Fibroblast of lung (primary cell): ENCODE measurements around the gene RPS6KA6. TPM values are rescaled to one million over a fixed set of nuclear protein-coding genes. Genes with fewer than 3 reads are reported as not detected.

Source experiments
- DNase-seq, 2 donors: peaks; one replicate each; pipeline versions ENCODE4 v3.0.0 to v3.0.0-alpha.2; 2010; ENCODE audit warnings: low read depth in 2 of 2
- H2AFZ ChIP-seq: 2 replicates; pipeline ENCODE4 v1.5.1; 2012; ENCODE audit warnings: low read length, control low read depth, inconsistent platforms
- H3K27ac ChIP-seq: 2 replicates; pipeline ENCODE4 v1.5.1; 2011; ENCODE audit warnings: low read length, control low read depth; ENCODE audit not compliant: insufficient read depth
- H3K27me3 ChIP-seq: 2 replicates; pipeline ENCODE4 v1.5.1; 2011; ENCODE audit warnings: mild to moderate bottlenecking, low read length; ENCODE audit not compliant: control insufficient read depth, insufficient read depth
- H3K36me3 ChIP-seq: 2 replicates; pipeline ENCODE4 v1.5.1; 2011; ENCODE audit warnings: low read length; ENCODE audit not compliant: control insufficient read depth, insufficient read depth
- H3K4me1 ChIP-seq: 2 replicates; pipeline ENCODE4 v1.5.1; 2011; ENCODE audit warnings: low read length; ENCODE audit not compliant: control insufficient read depth, insufficient read depth; ENCODE audit errors: extremely low read depth
- H3K4me2 ChIP-seq: 2 replicates; pipeline ENCODE4 v1.5.1; 2011; ENCODE audit warnings: low read length, control low read depth; ENCODE audit not compliant: insufficient read depth; ENCODE audit errors: extremely low read depth
- H3K4me3 ChIP-seq, 4 experiments: fragments of 200-600 bp in 1 of 4; sonication (generic) in 1 of 4; replicated peaks in 1 of 4; 2 replicates each; pipeline ENCODE4 v1.5.1; 2011 to 2016; ENCODE audit warnings: low read length in 4 of 4, low read depth in 3 of 4, mild to moderate bottlenecking in 3 of 4, control low read depth in 2 of 4, inconsistent platforms in 1 of 4, mixed read lengths in 1 of 4; ENCODE audit not compliant: insufficient read depth in 1 of 4; ENCODE audit errors: control extremely low read depth in 1 of 4
- H3K79me2 ChIP-seq: 2 replicates; pipeline ENCODE4 v1.5.1; 2012; ENCODE audit warnings: mild to moderate bottlenecking, low read length, inconsistent platforms; ENCODE audit not compliant: control insufficient read depth, insufficient read depth
- H3K9ac ChIP-seq: 2 replicates; pipeline ENCODE4 v1.5.1; 2011; ENCODE audit warnings: mild to moderate bottlenecking, low read length, control low read depth; ENCODE audit not compliant: insufficient read depth
- H3K9me3 ChIP-seq: 2 replicates; pipeline ENCODE4 v1.5.1; 2012; ENCODE audit warnings: low read depth, low read length; ENCODE audit not compliant: control insufficient read depth, insufficient read depth
- H4K20me1 ChIP-seq: 2 replicates; pipeline ENCODE4 v1.5.1; 2011; ENCODE audit warnings: low read length; ENCODE audit not compliant: control insufficient read depth, insufficient read depth; ENCODE audit errors: extremely low read depth
- EZH2 ChIP-seq: IDR thresholded peaks from 2 replicates; pipeline ENCODE4 v1.5.1; 2012; ENCODE audit warnings: low read length, control low read depth, mild to moderate bottlenecking; ENCODE audit errors: missing control alignments
- polyA plus RNA-seq, 2 donors: library from polyadenylated mRNA; depleted of rRNA in 1 of 2; stranded (reverse) in 1 of 2; unstranded in 1 of 2; fragments of >200 nt; gene quantifications; 2 replicates each; pipeline ENCODE4 v1.2.1, GENCODE V29; 2011 to 2012; ENCODE audit warnings: missing spikeins in 1 of 2
- total RNA-seq: library from RNA; depleted of rRNA; stranded (reverse); fragments of >200 nt; gene quantifications from 2 replicates; pipeline ENCODE4 v1.2.1, GENCODE V29; 2014
- TF ChIP-seq, protein P1 (sequence below), 2 donors: IDR thresholded peaks in 1 of 2; conservative IDR thresholded peaks in 1 of 2; 1 replicate in 1 of 2; 2 replicates in 1 of 2; pipeline ENCODE4 v1.5.1; 2011 to 2012; ENCODE audit warnings: low read length in 2 of 2, control low read depth in 1 of 2, inconsistent platforms in 1 of 2, low read depth in 1 of 2, mild to moderate bottlenecking in 1 of 2

Gene RPS6KA6
- total and polyA plus RNA-seq, 2 donors (not counting 1 experiment from before 2014, with no cell fraction given): 4.2 to 4.5 TPM

DNA sequence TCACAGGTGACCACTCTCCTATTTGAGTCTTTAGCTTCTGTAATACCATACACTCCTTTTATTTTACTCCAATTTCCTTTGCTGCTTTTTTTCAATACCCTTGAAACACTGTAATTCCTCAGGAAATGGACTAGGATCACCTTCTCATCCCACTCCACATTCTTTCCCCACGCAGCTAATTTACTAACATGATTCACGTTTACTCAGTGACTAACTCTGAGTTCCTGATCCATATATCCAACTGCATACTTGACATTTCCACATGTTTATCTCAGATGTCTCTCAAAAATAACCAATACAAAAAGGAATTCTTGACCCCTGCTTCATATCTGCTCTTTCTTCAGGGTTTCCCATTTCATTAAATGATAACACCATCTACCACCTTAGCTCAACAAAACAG lies 19.9 kb downstream of the RPS6KA6 start:
- TF ChIP-seq, protein P1, sequence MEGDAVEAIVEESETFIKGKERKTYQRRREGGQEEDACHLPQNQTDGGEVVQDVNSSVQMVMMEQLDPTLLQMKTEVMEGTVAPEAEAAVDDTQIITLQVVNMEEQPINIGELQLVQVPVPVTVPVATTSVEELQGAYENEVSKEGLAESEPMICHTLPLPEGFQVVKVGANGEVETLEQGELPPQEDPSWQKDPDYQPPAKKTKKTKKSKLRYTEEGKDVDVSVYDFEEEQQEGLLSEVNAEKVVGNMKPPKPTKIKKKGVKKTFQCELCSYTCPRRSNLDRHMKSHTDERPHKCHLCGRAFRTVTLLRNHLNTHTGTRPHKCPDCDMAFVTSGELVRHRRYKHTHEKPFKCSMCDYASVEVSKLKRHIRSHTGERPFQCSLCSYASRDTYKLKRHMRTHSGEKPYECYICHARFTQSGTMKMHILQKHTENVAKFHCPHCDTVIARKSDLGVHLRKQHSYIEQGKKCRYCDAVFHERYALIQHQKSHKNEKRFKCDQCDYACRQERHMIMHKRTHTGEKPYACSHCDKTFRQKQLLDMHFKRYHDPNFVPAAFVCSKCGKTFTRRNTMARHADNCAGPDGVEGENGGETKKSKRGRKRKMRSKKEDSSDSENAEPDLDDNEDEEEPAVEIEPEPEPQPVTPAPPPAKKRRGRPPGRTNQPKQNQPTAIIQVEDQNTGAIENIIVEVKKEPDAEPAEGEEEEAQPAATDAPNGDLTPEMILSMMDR (conservative IDR thresholded peaks at IDR 0.05 in 1 of 2, IDR thresholded peaks at IDR 0.05 in 1 of 2; ENCODE audit: low read depth in 1 of 2, low read length in 2 of 2): no peak
- TF ChIP-seq EZH2: no peak
- no peaks in the 10 kb centered on the region for H3K36me3 ChIP-seq
- H2AFZ ChIP-seq: no peak overlapping the region
- peak overlapping the region; percentile 16 for H3K27ac ChIP-seq
- H3K9ac ChIP-seq: no peak overlapping the region
- H3K4me2 ChIP-seq: no peak overlapping the region
- no peak overlapping the region for H3K4me3 ChIP-seq
- no peaks in the 10 kb centered on the region for H3K79me2 ChIP-seq
- no peaks in the 10 kb centered on the region for H3K27me3 ChIP-seq
- H3K4me1 ChIP-seq: peaks cover 2% of the 10 kb centered on the region
- no peaks in the 10 kb centered on the region for H4K20me1 ChIP-seq
- peak in 1 of 2 donors; percentile 70 for DNase-seq
- H3K9me3 ChIP-seq: no peaks in the 10 kb centered on the region

DNA sequence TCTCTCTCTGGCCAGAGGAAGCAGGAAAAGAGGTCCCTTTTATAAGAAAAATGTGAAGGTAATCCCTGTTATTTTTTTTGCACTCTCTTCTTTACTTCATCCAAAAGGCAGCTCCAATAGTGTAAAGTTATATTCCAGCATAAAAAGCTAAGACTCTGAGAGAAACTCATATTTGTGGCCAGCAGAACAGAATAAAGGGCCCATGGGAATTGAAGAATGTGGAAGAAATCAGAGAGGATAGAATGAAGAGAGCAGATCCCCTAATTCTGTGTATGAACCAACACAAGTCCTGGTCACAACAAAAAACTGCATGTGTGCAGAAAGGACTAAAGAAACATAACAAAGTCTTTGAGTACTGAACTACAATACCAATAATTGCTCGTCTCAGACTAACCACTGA lies 22.3 kb downstream of the RPS6KA6 start:
- no peak for DNase-seq
- no peaks in the 10 kb centered on the region for H4K20me1 ChIP-seq
- TF ChIP-seq, protein P1 (conservative IDR thresholded peaks at IDR 0.05 in 1 of 2, IDR thresholded peaks at IDR 0.05 in 1 of 2; ENCODE audit: low read depth in 1 of 2, low read length in 2 of 2): no peak
- TF ChIP-seq EZH2: no peak
- no peak overlapping the region for H3K27ac ChIP-seq
- no peaks in the 10 kb centered on the region for H3K79me2 ChIP-seq
- H3K4me3 ChIP-seq: peak overlapping the region in 1 of 4 experiments; percentile 36
- peaks cover 2% of the 10 kb centered on the region for H3K4me1 ChIP-seq
- H3K4me2 ChIP-seq: peak overlapping the region; percentile 51
- H3K9ac ChIP-seq: no peak overlapping the region
- no peak overlapping the region for H2AFZ ChIP-seq
- no peaks in the 10 kb centered on the region for H3K36me3 ChIP-seq
- no peaks in the 10 kb centered on the region for H3K9me3 ChIP-seq
- H3K27me3 ChIP-seq: no peaks in the 10 kb centered on the region

DNA sequence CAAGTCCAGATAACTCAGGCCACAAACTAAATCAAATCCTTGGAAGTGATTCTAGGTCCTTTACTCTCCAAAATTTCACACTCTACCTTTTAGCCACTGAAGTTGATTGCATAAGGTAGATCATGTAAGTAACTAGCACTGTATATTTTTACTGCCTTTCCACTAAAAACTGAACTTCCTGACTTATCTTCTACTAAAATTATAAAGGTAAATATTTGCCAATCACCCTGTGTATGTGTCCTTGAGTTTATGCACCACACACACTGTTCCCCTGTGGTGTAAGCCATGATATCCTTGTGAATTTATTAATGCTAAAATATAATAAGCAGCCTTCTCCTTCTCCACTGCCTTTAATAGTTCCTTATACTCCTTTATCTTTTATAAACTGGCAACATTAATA lies 25.6 kb downstream of the RPS6KA6 start:
- no peak overlapping the region for H3K27ac ChIP-seq
- no peak for DNase-seq
- H3K4me3 ChIP-seq: no peak overlapping the region
- no peak overlapping the region for H3K4me2 ChIP-seq
- H3K9me3 ChIP-seq: no peaks in the 10 kb centered on the region
- no peaks in the 10 kb centered on the region for H4K20me1 ChIP-seq
- no peaks in the 10 kb centered on the region for H3K36me3 ChIP-seq
- TF ChIP-seq, protein P1 (conservative IDR thresholded peaks at IDR 0.05 in 1 of 2, IDR thresholded peaks at IDR 0.05 in 1 of 2; ENCODE audit: low read depth in 1 of 2, low read length in 2 of 2): no peak
- TF ChIP-seq EZH2: no peak
- H2AFZ ChIP-seq: no peak overlapping the region
- H3K9ac ChIP-seq: no peak overlapping the region
- no peaks in the 10 kb centered on the region for H3K27me3 ChIP-seq
- H3K4me1 ChIP-seq: peaks cover 2% of the 10 kb centered on the region
- no peaks in the 10 kb centered on the region for H3K79me2 ChIP-seq
